Measurements from ENCODE around the gene PLCH1.

GRCh38 chr3:155598671-155599070 lies 146.2 kb downstream of the PLCH1 start:
- TF ChIP-seq POLR2AphosphoS5 (IDR thresholded peaks at IDR 0.05; ENCODE audit: low read depth, low read length) (no peak), TAF1 (IDR thresholded peaks at IDR 0.05; ENCODE audit: low read depth, low read length) (no peak), POLR2A (IDR thresholded peaks at IDR 0.05; ENCODE audit: low read depth, low read length) (no peak), SPI1 (IDR thresholded peaks at IDR 0.05; ENCODE audit: low read depth, low read length) (no peak), POU2F2 (IDR thresholded peaks at IDR 0.05; ENCODE audit: low read depth, low read length) (no peak)

All from GM12891 (cell line).